SJSA1 (cell line): Measurements from ENCODE around the gene TXLNG. TPM values are rescaled to one million over a fixed set of nuclear protein-coding genes. Genes with fewer than 3 reads are reported as not detected.
A peak's percentile ranks its signal among the peaks of the same experiment; 100 is the strongest.

Source experiments
- DNase-seq, 2 experiments: peaks; one replicate each; pipeline ENCODE4 v3.0.0-alpha.2; 2015 to 2020; ENCODE audit warnings: low spot score in 2 of 2, low read depth in 1 of 2
- H3K27ac ChIP-seq: fragments of 250-450 bp; sonication (Bioruptor Pico); 2 replicates; pipeline ENCODE4 v1.5.1; 2020; ENCODE audit warnings: mild to moderate bottlenecking, moderate library complexity
- H3K27me3 ChIP-seq: fragments of 250-450 bp; sonication (Bioruptor Pico); replicated peaks from 2 replicates; pipeline ENCODE4 v1.5.1; 2020; ENCODE audit warnings: mild to moderate bottlenecking, moderate library complexity
- H3K36me3 ChIP-seq: fragments of 250-450 bp; sonication (Bioruptor Pico); 2 replicates; pipeline ENCODE4 v1.5.1; 2020; ENCODE audit warnings: mild to moderate bottlenecking
- H3K4me1 ChIP-seq: fragments of 250-450 bp; sonication (Bioruptor Pico); replicated peaks from 2 replicates; pipeline ENCODE4 v1.6.1; 2021; ENCODE audit warnings: mild to moderate bottlenecking
- H3K4me3 ChIP-seq: fragments of 250-450 bp; sonication (Bioruptor Pico); 2 replicates; pipeline ENCODE4 v1.5.1; 2020; ENCODE audit warnings: mild to moderate bottlenecking
- H3K9me3 ChIP-seq: fragments of 250-450 bp; sonication (Bioruptor Pico); replicated peaks from 2 replicates; pipeline ENCODE4 v1.5.1; 2020; ENCODE audit warnings: mild to moderate bottlenecking
- total RNA-seq: library from RNA; depleted of rRNA; stranded (reverse); fragments of >200 nt; shearing (Covaris generic); gene quantifications from 2 replicates; pipeline ENCODE4 v1.2.3, GENCODE V29; 2014

The TXLNG gene
- total RNA-seq, 1 experiment from 2014 or later = 6.2 TPM

GRCh38 chrX:16856744-16857143, 70.5 kb downstream of the TXLNG start:
- H3K36me3 ChIP-seq = peaks cover 74% of the 10 kb centered on the region
- DNase-seq = no peak

GRCh38 chrX:16862829-16863228, 76.6 kb downstream of the TXLNG start:
- no peak for DNase-seq
- 0 out of 2 replicates have a peak overlapping the region, but pooled peaks have one; percentile 39 for H3K27ac ChIP-seq
- H3K36me3 ChIP-seq = peaks cover 56% of the 10 kb centered on the region
- no peaks in the 10 kb centered on the region for H3K9me3 ChIP-seq
- H3K4me1 ChIP-seq = peaks cover 29% of the 10 kb centered on the region
- no peak overlapping the region for H3K4me3 ChIP-seq
- no peaks in the 10 kb centered on the region for H3K27me3 ChIP-seq

More at GRCh38 chrX:16856744-16857143, 70.5 kb downstream of the TXLNG start:
- Histone ChIP-seq H3K9me3 (no peaks in the 10 kb centered on the region), H3K27ac (peak overlapping the region; percentile 26; the same call in 1 of the 2 replicates), H3K4me1 (peaks cover 12% of the 10 kb centered on the region), H3K27me3 (no peaks in the 10 kb centered on the region), H3K4me3 (no peak overlapping the region)

- Histone ChIP-seq H3K4me3 (no peak overlapping the region), H3K9me3 (no peaks in the 10 kb centered on the region), H3K36me3 (peaks cover 35% of the 10 kb centered on the region), H3K27me3 (no peaks in the 10 kb centered on the region), H3K27ac (no peak overlapping the region), H3K4me1 (peaks cover 25% of the 10 kb centered on the region)
- DNase-seq = no peak
Observed at GRCh38 chrX:16867947-16868346, 81.7 kb downstream of the TXLNG start.

- Histone ChIP-seq H3K27me3 (no peaks in the 10 kb centered on the region), H3K9me3 (no peaks in the 10 kb centered on the region), H3K4me3 (peak overlapping the region; percentile 71), H3K36me3 (peaks cover 28% of the 10 kb centered on the region), H3K4me1 (peaks cover 20% of the 10 kb centered on the region), H3K27ac (no peak overlapping the region)
- no peak for DNase-seq
Observed at GRCh38 chrX:16868920-16869319, 82.7 kb downstream of the TXLNG start.

GRCh38 chrX:16869393-16870094, 83.3 kb downstream of the TXLNG start:
- DNase-seq = peak; percentile 13 to 42
- Histone ChIP-seq H3K36me3 (peaks cover 28% of the 10 kb centered on the region), H3K4me3 (peak overlapping the region; percentile 71), H3K27ac (peak overlapping the region; percentile 97), H3K4me1 (peaks cover 20% of the 10 kb centered on the region), H3K9me3 (no peaks in the 10 kb centered on the region), H3K27me3 (no peaks in the 10 kb centered on the region)

GRCh38 chrX:16870095-16870861, 84.0 kb downstream of the TXLNG start, which contains the start of gene RBBP7:
Gene RBBP7, minus strand, starts transcription at chrX:16870362. Its CDS starts 309 bp downstream, at chrX:16870053.
- Histone ChIP-seq H3K27ac (peak within 1 kb of the TSS; percentile 97), H3K27me3 (no peaks in the 10 kb centered on the region), H3K36me3 (peaks cover 28% of the 10 kb centered on the region), H3K4me3 (peak within 1 kb of the TSS; percentile 71), H3K9me3 (no peaks in the 10 kb centered on the region), H3K4me1 (peaks cover 20% of the 10 kb centered on the region)
- DNase-seq = peak; percentile 89

- peak overlapping the region; percentile 39 for H3K4me3 ChIP-seq
- no peaks in the 10 kb centered on the region for H3K9me3 ChIP-seq
- DNase-seq = peak in 1 of 2 experiments; percentile 29
- peaks cover 23% of the 10 kb centered on the region for H3K36me3 ChIP-seq
- peaks cover 20% of the 10 kb centered on the region for H3K4me1 ChIP-seq
- no peaks in the 10 kb centered on the region for H3K27me3 ChIP-seq
- peak overlapping the region; percentile 55; the same call in 1 of the 2 replicates for H3K27ac ChIP-seq
Observed at GRCh38 chrX:16870862-16871815, 84.9 kb downstream of the TXLNG start.

- no peaks in the 10 kb centered on the region for H3K27me3 ChIP-seq
Observed at GRCh38 chrX:16873106-16873505, 86.8 kb downstream of the TXLNG start.

GRCh38 chrX:16874458-16875095, 88.3 kb downstream of the TXLNG start:
- no peak overlapping the region for H3K27ac ChIP-seq
- H3K36me3 ChIP-seq = peaks cover 3% of the 10 kb centered on the region; the same call in 1 of the 2 replicates
- H3K4me1 ChIP-seq = peaks cover 6% of the 10 kb centered on the region
- H3K27me3 ChIP-seq = no peaks in the 10 kb centered on the region
- no peaks in the 10 kb centered on the region for H3K9me3 ChIP-seq
- DNase-seq = no peak
- no peak overlapping the region for H3K4me3 ChIP-seq

More at GRCh38 chrX:16873106-16873505, 86.8 kb downstream of the TXLNG start:
- peaks cover 17% of the 10 kb centered on the region for H3K36me3 ChIP-seq
- no peak overlapping the region for H3K27ac ChIP-seq
- H3K4me1 ChIP-seq = peaks cover 11% of the 10 kb centered on the region
- H3K4me3 ChIP-seq = no peak overlapping the region
- no peak for DNase-seq
- H3K9me3 ChIP-seq = no peaks in the 10 kb centered on the region

- Histone ChIP-seq H3K27me3 (no peaks in the 10 kb centered on the region), H3K27ac (no peak overlapping the region), H3K4me3 (no peak overlapping the region), H3K4me1 (no peaks in the 10 kb centered on the region), H3K9me3 (no peaks in the 10 kb centered on the region), H3K36me3 (no peaks in the 10 kb centered on the region)
- DNase-seq = no peak
Observed at GRCh38 chrX:16876696-16877095, 90.4 kb downstream of the TXLNG start.

- Histone ChIP-seq H3K9me3 (no peaks in the 10 kb centered on the region), H3K27me3 (no peaks in the 10 kb centered on the region), H3K4me1 (no peaks in the 10 kb centered on the region), H3K36me3 (no peaks in the 10 kb centered on the region), H3K27ac (no peak overlapping the region), H3K4me3 (no peak overlapping the region)
- no peak for DNase-seq
Observed at GRCh38 chrX:16882169-16882568, 95.9 kb downstream of the TXLNG start.

- H3K27ac ChIP-seq = no peak overlapping the region
Observed at GRCh38 chrX:16882702-16883486, 96.6 kb downstream of the TXLNG start.

More at GRCh38 chrX:16882702-16883486, 96.6 kb downstream of the TXLNG start:
- H3K9me3 ChIP-seq = no peaks in the 10 kb centered on the region
- H3K4me3 ChIP-seq = peak overlapping the region; percentile 30
- no peaks in the 10 kb centered on the region for H3K4me1 ChIP-seq
- peak; percentile 49 to 61 for DNase-seq
- no peaks in the 10 kb centered on the region for H3K27me3 ChIP-seq
- no peaks in the 10 kb centered on the region for H3K36me3 ChIP-seq
